SK-N-SH (cell line): ENCODE measurements around the gene HNRNPAB.

Experiments used
- CTCF ChIP-seq: fragments of 200-600 bp; sonication (generic); IDR thresholded peaks from 2 replicates; pipeline ENCODE4 v1.6.1; 2017; ENCODE audit warnings: antibody characterized with exemption, mild to moderate bottlenecking, moderate library complexity
- MAX ChIP-seq: IDR thresholded peaks from 2 replicates; pipeline ENCODE4 v1.4.0; 2012; ENCODE audit warnings: low read depth
- USF2 ChIP-seq: fragments of 150-350 bp; IDR thresholded peaks from 2 replicates; pipeline ENCODE4 v1.6.1; 2017; ENCODE audit warnings: antibody characterized with exemption, low read length, low read depth, borderline replicate concordance
- ZBTB33 ChIP-seq: IDR thresholded peaks from 2 replicates; pipeline ENCODE4 v1.4.0; 2012; ENCODE audit warnings: low read depth, borderline replicate concordance

GRCh38 chr5:178252258-178252657 lies 47.9 kb downstream of the HNRNPAB start:
- TF ChIP-seq USF2 (no peak), CTCF (no peak), MAX (no peak), ZBTB33 (no peak)
